Fibroblast of upper back skin (primary cell): ENCODE data around the gene CFAP100.

ENCODE experiments used
- DNase-seq: peaks from one replicate; pipeline ENCODE4 v3.0.0-alpha.2; 2013

CFAP100 gene

DNA sequence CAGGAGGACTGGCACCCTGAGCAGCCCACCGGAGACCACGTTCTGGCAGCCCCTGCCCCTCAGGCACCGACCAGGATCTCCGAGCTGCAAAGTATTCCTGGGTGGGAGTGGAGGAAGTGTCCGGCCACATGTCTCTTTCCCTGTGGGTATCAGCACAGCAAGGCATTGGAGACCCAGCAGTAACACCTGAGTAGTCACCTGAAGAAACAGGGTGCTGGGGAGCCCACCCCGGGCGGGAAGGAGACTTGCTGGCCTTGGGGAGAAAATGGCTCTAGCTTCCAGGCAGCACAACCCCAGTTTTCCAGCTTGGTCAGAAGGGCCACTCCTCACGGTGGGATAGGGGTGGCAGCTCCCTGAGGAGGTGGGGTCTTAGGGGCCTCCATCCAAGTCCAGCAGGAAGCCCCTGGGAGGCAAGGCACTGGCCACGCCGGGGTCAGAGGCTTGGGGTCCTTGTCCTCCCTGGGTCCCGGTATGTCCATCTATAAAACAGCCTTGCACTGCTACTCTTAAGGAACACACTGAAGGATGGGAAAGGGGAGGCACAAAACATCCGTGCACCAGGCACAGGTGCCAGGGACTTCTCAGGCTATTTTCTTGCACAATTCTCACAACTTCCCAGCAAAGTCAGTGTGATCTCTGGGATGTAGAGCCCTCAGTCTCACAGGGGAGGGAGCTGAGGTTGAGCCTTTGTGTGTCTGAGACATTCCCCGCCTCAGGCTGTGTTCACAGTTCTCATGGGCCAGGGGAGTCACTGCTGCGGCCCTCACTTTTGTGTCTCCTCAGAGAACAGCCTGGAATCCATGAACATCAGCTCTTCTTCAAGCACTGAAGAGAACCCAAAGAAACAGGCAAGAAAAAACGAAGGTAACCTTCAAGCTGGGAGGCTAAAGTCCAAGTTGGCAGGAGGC, 11.9 kb downstream of the CFAP100 start:
- DNase-seq, result no peak

GRCh38 chr3:126407412-126408044, 12.8 kb downstream of the CFAP100 start:
- DNase-seq, result no peak

GRCh38 chr3:126408099-126408498, 13.4 kb downstream of the CFAP100 start:
- DNase-seq, result no peak

DNA sequence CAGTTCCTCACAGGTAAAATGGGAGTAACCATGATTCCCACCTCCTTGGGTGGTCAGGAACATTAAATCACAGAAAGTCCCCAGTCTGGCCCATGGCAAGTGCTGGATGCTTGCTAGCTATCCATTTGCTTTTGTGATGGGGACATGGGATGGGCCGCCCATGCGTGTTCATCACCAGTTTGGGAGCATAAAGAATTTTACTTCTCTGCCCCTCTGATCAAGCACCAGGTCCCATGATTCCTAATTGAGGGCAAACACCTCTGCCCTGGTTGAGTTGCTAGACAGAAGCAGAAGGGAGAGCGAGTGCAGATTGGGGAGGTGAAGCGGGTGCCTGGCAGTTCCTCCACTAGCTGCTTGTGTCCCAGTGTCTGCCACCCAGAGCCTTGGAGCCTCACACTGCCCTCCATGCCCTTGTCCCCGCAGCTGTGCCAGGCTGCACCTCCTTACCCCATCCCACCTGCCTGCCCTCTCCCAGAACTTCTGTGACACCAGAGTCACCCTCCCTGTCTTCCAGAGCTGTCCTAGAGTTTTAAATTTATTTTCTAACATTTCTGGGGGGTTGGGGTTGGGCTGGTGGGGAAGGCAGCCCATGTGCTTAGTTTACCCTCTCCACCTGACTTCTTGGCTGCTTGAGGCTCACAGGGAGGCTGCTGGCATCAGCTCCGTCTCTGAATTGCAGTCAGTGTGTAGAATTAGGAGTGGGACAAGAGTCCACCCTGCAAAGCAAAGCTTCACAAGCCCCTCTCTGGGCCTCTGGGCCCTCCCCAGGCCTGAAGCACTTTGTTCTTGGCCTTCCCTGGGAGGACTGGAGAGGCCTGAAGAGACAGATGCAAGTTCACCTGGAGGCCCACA, 18.4 kb downstream of the CFAP100 start:
- DNase-seq, result no peak

DNA sequence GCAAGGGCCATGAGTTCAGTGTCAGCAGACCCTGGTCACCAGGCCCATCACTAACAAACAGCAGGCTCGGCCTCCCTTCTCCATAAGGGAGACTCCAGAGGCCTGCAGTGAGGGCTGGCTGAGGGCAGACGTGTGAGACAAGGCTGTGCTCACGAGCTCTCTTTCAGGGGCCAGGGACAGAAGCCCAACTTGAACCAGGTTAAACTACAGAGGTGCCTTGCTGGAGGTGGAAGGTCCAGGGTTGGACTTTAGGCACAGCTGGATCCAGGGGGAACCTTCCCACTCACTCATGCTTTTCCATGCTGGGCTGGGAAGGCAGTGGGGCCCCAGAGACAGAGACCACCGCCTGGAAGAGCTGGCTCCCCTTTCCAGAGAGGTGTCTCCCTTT, 19.0 kb downstream of the CFAP100 start:
- no peak for DNase-seq

- DNase-seq, result no peak
Observed at GRCh38 chr3:126414406-126414805, 19.7 kb downstream of the CFAP100 start.

DNA sequence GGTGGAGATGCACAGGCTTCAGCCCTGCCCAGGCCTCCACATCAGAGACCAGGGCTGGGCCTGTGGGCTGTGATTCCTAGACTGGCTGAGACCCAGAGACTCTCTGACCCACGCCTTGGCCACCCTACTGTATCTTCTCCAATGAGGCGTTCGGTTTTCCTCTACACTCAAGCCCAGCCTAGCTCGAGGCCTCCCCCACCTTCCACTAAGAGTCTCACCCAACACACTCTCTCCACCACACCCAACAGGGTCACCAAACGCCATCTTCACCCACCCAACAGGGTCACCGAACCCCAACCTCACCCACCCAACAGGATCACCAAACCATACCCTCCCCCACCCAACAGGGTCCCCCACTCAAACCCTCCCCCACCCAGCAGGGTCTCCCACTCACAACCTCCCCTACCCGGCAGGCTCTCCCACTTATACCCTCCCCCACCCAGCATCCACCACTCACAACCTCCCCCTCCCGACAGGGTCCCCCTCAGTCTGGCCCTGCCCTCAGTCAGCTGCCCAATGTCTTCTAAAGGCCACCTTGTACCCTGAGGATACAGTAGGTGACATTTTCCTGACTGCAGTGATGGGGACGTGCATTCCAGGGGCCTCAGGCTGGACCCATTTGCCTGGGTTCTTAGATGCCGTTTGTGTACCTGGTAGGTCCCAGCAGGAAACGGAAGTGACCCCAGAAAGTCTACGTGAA, 20.4 kb downstream of the CFAP100 start:
- no peak for DNase-seq

GRCh38 chr3:126415661-126416591, 21.2 kb downstream of the CFAP100 start:
- no peak for DNase-seq

GRCh38 chr3:126416943-126417342, 22.2 kb downstream of the CFAP100 start:
- no peak for DNase-seq

DNA sequence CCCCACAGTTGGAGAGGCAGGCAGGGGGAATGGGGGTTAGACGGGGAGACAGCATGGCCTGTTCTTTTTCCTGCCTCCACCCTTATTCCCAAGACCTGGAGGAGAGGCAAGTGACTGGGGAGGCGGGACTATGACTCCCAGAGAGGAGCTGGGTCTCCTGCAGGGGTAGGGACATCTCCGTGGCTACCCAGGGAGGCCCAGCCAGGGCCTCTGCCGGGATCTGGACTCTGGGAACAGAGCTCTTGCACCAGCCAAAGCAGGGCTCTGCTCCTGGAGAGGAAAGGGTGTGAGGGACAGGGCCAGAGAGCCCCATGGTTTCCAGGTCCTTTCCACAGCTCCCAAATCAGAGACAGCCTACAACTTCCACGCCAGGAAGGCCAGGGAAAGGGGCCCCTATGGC, 22.8 kb downstream of the CFAP100 start:
- no peak for DNase-seq

- no peak for DNase-seq
Observed at GRCh38 chr3:126417981-126418530, 23.3 kb downstream of the CFAP100 start.

DNA sequence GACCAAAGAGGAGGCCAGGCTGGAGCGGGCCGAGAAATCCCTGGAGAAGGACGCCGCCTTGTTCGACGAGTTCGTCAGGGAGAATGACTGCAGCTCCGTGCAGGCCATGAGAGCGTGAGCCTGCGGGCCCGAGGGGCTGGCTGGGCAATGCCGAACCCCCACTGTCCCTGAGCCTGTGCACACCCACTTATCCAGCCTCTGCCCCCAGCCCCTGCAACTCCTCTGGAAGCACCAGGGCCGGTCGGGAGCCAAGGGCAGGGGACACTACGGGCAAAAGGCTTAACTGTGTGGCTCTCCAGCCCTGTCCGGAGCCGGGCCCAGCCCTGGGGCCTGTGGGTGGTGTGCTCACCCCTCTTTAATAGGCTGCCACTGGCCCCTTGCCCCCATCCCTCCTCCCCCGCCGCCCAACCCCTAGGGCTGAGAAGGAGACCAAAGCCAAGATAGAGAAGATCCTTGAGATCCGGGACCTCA, 24.0 kb downstream of the CFAP100 start:
- no peak for DNase-seq

- DNase-seq, result no peak
Observed at GRCh38 chr3:126419151-126419703, 24.5 kb downstream of the CFAP100 start.

DNA sequence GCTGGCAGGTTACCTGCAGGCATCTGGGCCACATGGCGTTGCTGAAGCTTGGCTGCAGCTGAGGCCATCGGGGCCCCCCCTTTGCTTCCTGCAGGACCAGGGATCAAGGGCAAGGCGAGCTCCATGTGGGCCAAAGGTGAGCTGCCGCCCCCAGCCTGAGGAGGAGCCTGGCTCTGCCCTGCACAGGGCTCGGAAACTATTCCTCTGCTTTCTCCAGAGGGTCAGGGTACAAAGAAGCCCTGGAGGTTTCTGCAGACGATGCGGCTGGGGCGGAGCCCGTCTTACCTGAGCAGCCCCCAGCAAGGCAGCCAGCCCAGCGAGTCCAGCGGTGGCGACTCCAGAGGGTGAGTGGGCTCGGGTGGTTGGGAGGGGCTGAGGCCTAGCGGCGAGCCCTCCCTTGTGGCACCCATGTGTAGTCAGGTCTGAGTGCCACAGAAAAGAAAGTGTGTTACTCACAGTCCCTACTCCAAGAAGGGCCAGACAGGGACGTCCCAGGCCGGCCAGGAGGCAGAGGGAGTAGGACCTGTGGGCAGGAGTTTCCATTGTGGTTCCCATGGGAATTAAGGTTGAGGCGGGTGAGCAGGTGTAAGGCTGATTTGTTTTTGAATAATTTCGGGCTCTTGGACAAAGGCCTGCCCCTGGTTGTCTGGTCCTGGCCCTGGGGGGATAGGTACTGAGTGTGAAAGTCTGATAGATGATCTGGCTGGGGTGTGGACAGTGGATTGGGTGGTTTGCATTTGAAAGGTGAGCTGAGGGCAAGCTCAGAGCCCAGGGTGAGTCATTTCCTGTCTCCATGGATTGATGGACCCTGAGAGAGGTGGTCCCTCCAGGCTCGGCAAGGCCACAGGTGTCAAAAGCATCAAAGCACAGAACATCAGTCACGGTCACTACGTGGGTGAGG, 25.4 kb downstream of the CFAP100 start:
- no peak for DNase-seq

DNA sequence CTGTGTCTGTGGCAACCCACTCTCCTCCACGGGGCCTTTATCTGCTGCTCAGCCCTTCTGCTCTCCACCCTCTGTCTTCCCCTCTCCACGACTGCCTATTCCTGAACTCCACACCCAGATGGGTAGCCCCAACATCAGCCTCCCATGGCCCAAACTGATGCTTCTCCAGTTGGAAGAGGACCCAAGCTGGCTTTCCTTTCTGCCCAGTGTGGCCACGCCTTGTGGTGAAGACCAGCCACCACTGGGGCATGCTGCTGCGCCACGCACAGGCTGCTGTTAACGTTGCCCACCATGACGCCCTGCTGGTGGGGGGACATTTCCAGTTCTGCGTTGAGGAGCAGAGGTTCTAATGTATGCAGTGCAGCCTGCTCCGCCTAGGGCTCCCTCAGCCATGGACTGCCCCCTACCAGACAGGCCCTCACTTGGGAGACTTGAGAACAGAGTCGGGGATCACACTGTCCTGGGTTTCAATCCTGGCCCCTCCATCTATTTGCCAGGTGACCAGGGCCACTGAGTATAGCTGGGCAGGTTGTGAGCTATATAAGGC, 26.9 kb downstream of the CFAP100 start:
- DNase-seq, result no peak

- DNase-seq, result no peak
Observed at GRCh38 chr3:126422121-126422520, 27.4 kb downstream of the CFAP100 start.

DNA sequence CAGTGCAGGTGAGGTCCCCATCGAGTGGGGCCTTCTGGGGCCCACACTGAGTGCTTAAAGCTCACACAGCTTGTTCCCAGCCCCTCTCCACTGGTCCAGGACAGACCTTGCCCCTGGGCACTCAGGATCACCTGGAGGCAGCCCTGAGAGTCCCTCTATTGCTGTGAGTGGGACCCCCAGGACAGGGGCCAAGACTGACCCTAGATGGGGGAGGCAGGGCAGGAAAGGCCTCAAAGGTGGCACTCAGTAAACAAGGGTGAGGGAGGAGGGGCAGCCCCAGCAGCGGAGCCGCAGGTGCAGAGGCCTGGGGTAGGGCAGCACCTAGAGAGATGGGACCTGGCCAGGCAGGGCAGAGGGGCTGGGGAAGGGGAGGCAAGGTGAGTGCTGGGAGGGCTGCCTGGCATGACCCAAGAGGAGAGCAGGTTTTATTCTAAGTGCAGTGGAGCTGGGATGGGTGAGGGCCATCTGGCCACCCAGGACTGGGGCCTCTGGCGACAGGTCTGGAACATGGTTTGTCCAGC, 27.9 kb downstream of the CFAP100 start:
- no peak for DNase-seq

- no peak for DNase-seq
Observed at GRCh38 chr3:126423191-126424038, 28.7 kb downstream of the CFAP100 start.
